Neuronal stem cell (in vitro differentiated cells): ENCODE data around the gene KIF25.

ENCODE experiments used
- DNase-seq: peaks from one replicate; pipeline ENCODE4 v3.0.0-alpha.2; 2013; ENCODE audit warnings: low spot score
- H2AFZ ChIP-seq: one replicate; pipeline ENCODE4 v1.6.1; 2013; ENCODE audit warnings: mild to moderate bottlenecking, low read length, inconsistent platforms
- H2AK5ac ChIP-seq: 2 replicates; pipeline ENCODE4 v1.6.1; 2013; ENCODE audit warnings: low read depth, mild to moderate bottlenecking, inconsistent platforms, low read length, moderate library complexity, mixed read lengths
- H2BK120ac ChIP-seq: 2 replicates; pipeline ENCODE4 v1.6.1; 2013; ENCODE audit warnings: low read depth, mild to moderate bottlenecking, inconsistent platforms, low read length, moderate library complexity, mixed read lengths
- H2BK12ac ChIP-seq: one replicate; pipeline ENCODE4 v1.6.1; 2013; ENCODE audit warnings: low read length, inconsistent platforms
- H2BK15ac ChIP-seq: 2 replicates; pipeline ENCODE4 v1.6.1; 2013; ENCODE audit warnings: mild to moderate bottlenecking, low read length, inconsistent platforms, mixed read lengths
- H2BK5ac ChIP-seq: one replicate; pipeline ENCODE4 v1.6.1; 2013; ENCODE audit warnings: inconsistent platforms, mild to moderate bottlenecking, low read length, moderate library complexity
- H3K14ac ChIP-seq: one replicate; pipeline ENCODE4 v1.6.1; 2013; ENCODE audit warnings: low read length, inconsistent platforms
- H3K18ac ChIP-seq: 2 replicates; pipeline ENCODE4 v1.6.1; 2013; ENCODE audit warnings: low read length, inconsistent platforms
- H3K23ac ChIP-seq: 2 replicates; pipeline ENCODE4 v1.6.1; 2013; ENCODE audit warnings: low read depth, mild to moderate bottlenecking, mixed read lengths, low read length, inconsistent platforms; ENCODE audit not compliant: poor library complexity
- H3K27ac ChIP-seq: replicated peaks from 3 replicates; pipeline ENCODE4 v1.5.1; 2013; ENCODE audit warnings: low read length, inconsistent platforms
- H3K27me3 ChIP-seq, 3 experiments: 2 replicates each; pipeline ENCODE4 v1.6.1; 2013; ENCODE audit warnings: low read length in 3 of 3, mild to moderate bottlenecking in 2 of 3, inconsistent platforms in 1 of 3, low read depth in 1 of 3, mixed read lengths in 1 of 3, moderate library complexity in 1 of 3; ENCODE audit not compliant: control insufficient read depth in 3 of 3, insufficient read depth in 3 of 3
- H3K36me3 ChIP-seq, 2 donors: replicated peaks in 1 of 2; 2 replicates each; pipeline ENCODE4 v1.6.1; 2013; ENCODE audit warnings: low read length in 2 of 2; ENCODE audit not compliant: control insufficient read depth in 2 of 2, insufficient read depth in 2 of 2
- H3K4ac ChIP-seq: 2 replicates; pipeline ENCODE4 v1.6.1; 2013; ENCODE audit warnings: inconsistent platforms, mild to moderate bottlenecking, low read length, moderate library complexity
- H3K4me1 ChIP-seq, 2 donors: 1 replicate in 1 of 2; 2 replicates in 1 of 2; pipeline ENCODE4 v1.6.1; 2013; ENCODE audit warnings: low read length in 2 of 2, low read depth in 1 of 2; ENCODE audit not compliant: control insufficient read depth in 2 of 2, insufficient read depth in 1 of 2
- H3K4me2 ChIP-seq: one replicate; pipeline ENCODE4 v1.6.1; 2013; ENCODE audit warnings: mild to moderate bottlenecking, low read length, inconsistent platforms; ENCODE audit not compliant: insufficient read depth, poor library complexity, severe bottlenecking
- H3K4me3 ChIP-seq, 2 donors: 2 replicates each; pipeline ENCODE4 v1.5.1; 2013; ENCODE audit warnings: low read length in 2 of 2, mild to moderate bottlenecking in 2 of 2, inconsistent platforms in 1 of 2, moderate library complexity in 1 of 2
- H3K79me1 ChIP-seq: one replicate; pipeline ENCODE4 v1.6.1; 2013; ENCODE audit warnings: low read depth, mild to moderate bottlenecking, inconsistent platforms, low read length, moderate library complexity
- H3K9ac ChIP-seq: one replicate; pipeline ENCODE4 v1.6.1; 2013; ENCODE audit warnings: mild to moderate bottlenecking, low read depth, low read length, inconsistent platforms; ENCODE audit not compliant: poor library complexity
- H3K9me3 ChIP-seq, 2 donors: replicated peaks in 1 of 2; 2 replicates each; pipeline versions ENCODE3 to v1.6.1; 2013; ENCODE audit warnings: low read length in 2 of 2, mild to moderate bottlenecking in 2 of 2, inconsistent platforms in 1 of 2, low read depth in 1 of 2, mixed read lengths in 1 of 2, moderate library complexity in 1 of 2; ENCODE audit not compliant: control insufficient read depth in 2 of 2, insufficient read depth in 1 of 2
- H4K8ac ChIP-seq: one replicate; pipeline ENCODE4 v1.6.1; 2013; ENCODE audit warnings: low read depth, mild to moderate bottlenecking, inconsistent platforms, low read length, moderate library complexity
- H4K91ac ChIP-seq: one replicate; pipeline ENCODE4 v1.6.1; 2013; ENCODE audit warnings: low read length, low read depth, mild to moderate bottlenecking, inconsistent platforms; ENCODE audit not compliant: poor library complexity
- WGBS, 2 donors: extraction: QIAGEN DNeasy Blood & Tissue Kit; methylation state at CpG; one replicate each; pipeline ENCODE4 v1.1.7; 2013; ENCODE audit warnings: missing lambda C conversion rate in 2 of 2, mixed read lengths in 1 of 2; ENCODE audit not compliant: insufficient read length in 2 of 2, insufficient replicate concordance in 1 of 2; ENCODE audit errors: extremely low coverage in 2 of 2; 5-methylcytosine and 5-hydroxymethylcytosine counted together

Gene KIF25

GRCh38 chr6:168062346-168063289, 65.1 kb downstream of the KIF25 start:
- H3K4me1 ChIP-seq: peaks cover 0 to 3% of the 10 kb centered on the region in 2 donors
- peak overlapping the region; percentile 99 for H2AK5ac ChIP-seq
- DNase-seq: no peak
- H2AFZ ChIP-seq: no peak overlapping the region
- no peak overlapping the region for H3K9ac ChIP-seq
- peak overlapping the region; percentile 54 for H2BK120ac ChIP-seq
- H3K4me2 ChIP-seq: no peak overlapping the region
- H2BK15ac ChIP-seq: peak overlapping the region; percentile 88
- no peaks in the 10 kb centered on the region for H3K27me3 ChIP-seq
- H3K4ac ChIP-seq: peak overlapping the region; percentile 37
- H3K36me3 ChIP-seq: no peaks in the 10 kb centered on the region
- H3K79me1 ChIP-seq: no peaks in the 10 kb centered on the region
- peak overlapping the region; percentile 75 for H3K23ac ChIP-seq
- H3K14ac ChIP-seq: peak overlapping the region; percentile 8
- H3K4me3 ChIP-seq: no peak overlapping the region
- H4K91ac ChIP-seq: peak overlapping the region; percentile 87
- H2BK5ac ChIP-seq: peak overlapping the region; percentile 82
- H4K8ac ChIP-seq: no peak overlapping the region
- peak overlapping the region; percentile 85 for H3K18ac ChIP-seq
- H3K9me3 ChIP-seq: no peaks in the 10 kb centered on the region
- H3K27ac ChIP-seq: no peak overlapping the region
- WGBS, 2 donors: no CpG with 5 or more reads among the region's 31 CpGs
- H2BK12ac ChIP-seq: peak overlapping the region; percentile 41

- H2BK120ac ChIP-seq: no peak overlapping the region
- WGBS, 2 donors: no CpG with 5 or more reads among the region's 13 CpGs
- H3K27ac ChIP-seq: no peak overlapping the region
Measured at GRCh38 chr6:168063431-168063830, 66.0 kb downstream of the KIF25 start.

GRCh38 chr6:168064226-168064807, 66.8 kb downstream of the KIF25 start:
- H2BK12ac ChIP-seq: no peak overlapping the region
- H3K9ac ChIP-seq: peak overlapping the region; percentile 27
- peak overlapping the region; percentile 68 for H2AK5ac ChIP-seq
- H3K18ac ChIP-seq: peak overlapping the region; percentile 94
- no peak overlapping the region for H2BK5ac ChIP-seq
- H3K14ac ChIP-seq: peak overlapping the region; percentile 14
- H3K4ac ChIP-seq: peak overlapping the region; percentile 19
- no peak overlapping the region for H2BK120ac ChIP-seq
- H3K4me1 ChIP-seq: peaks cover 0 to 3% of the 10 kb centered on the region in 2 donors
- H3K36me3 ChIP-seq: no peaks in the 10 kb centered on the region
- WGBS, 2 donors: no CpG with 5 or more reads among the region's 11 CpGs
- H2AFZ ChIP-seq: no peak overlapping the region
- no peaks in the 10 kb centered on the region for H3K9me3 ChIP-seq
- no peak overlapping the region for H3K4me2 ChIP-seq
- no peaks in the 10 kb centered on the region for H3K27me3 ChIP-seq
- H3K27ac ChIP-seq: no peak overlapping the region
- H3K4me3 ChIP-seq: no peak overlapping the region
- H4K91ac ChIP-seq: peak overlapping the region; percentile 82
- peak overlapping the region; percentile 88 for H2BK15ac ChIP-seq
- peak overlapping the region; percentile 82 for H3K23ac ChIP-seq
- no peak overlapping the region for H4K8ac ChIP-seq
- no peaks in the 10 kb centered on the region for H3K79me1 ChIP-seq
- no peak for DNase-seq

More at GRCh38 chr6:168063431-168063830, 66.0 kb downstream of the KIF25 start:
- H4K91ac ChIP-seq: peak overlapping the region; percentile 87
- DNase-seq: no peak
- H2BK12ac ChIP-seq: peak overlapping the region; percentile 53
- H2AFZ ChIP-seq: no peak overlapping the region
- no peak overlapping the region for H3K4me3 ChIP-seq
- H2AK5ac ChIP-seq: peak overlapping the region; percentile 96
- H3K79me1 ChIP-seq: no peaks in the 10 kb centered on the region
- peak overlapping the region; percentile 17 for H3K23ac ChIP-seq
- no peaks in the 10 kb centered on the region for H3K36me3 ChIP-seq
- H2BK15ac ChIP-seq: peak overlapping the region; percentile 88
- H3K4ac ChIP-seq: peak overlapping the region; percentile 47
- H3K4me1 ChIP-seq: peaks cover 0 to 3% of the 10 kb centered on the region in 2 donors
- H3K18ac ChIP-seq: peak overlapping the region; percentile 20
- H3K4me2 ChIP-seq: no peak overlapping the region
- no peaks in the 10 kb centered on the region for H3K9me3 ChIP-seq
- peak overlapping the region; percentile 63 for H3K14ac ChIP-seq
- H4K8ac ChIP-seq: peak overlapping the region; percentile 65
- H3K27me3 ChIP-seq: no peaks in the 10 kb centered on the region
- H3K9ac ChIP-seq: peak overlapping the region; percentile 21
- H2BK5ac ChIP-seq: peak overlapping the region; percentile 62
